ENCODE results near the gene PLXNA4.

The PLXNA4 gene

GRCh38 chr7:132226046-132226956 is 350.0 kb downstream of the PLXNA4 start:
- TF ChIP-seq CTCF (IDR thresholded peaks at IDR 0.05; ENCODE audit: insufficient read depth, low read depth, low read length, missing control alignments), result no peak
- H3K4me3 ChIP-seq (ENCODE audit: low read depth, low read length), result no peak overlapping the region
- DNase-seq (ENCODE audit: low read depth), result no peak

- TF ChIP-seq CTCF (IDR thresholded peaks at IDR 0.05; ENCODE audit: insufficient read depth, low read depth, low read length, missing control alignments), result no peak
- no peak for DNase-seq (ENCODE audit: low read depth)
- H3K4me3 ChIP-seq (ENCODE audit: low read depth, low read length), result no peak overlapping the region
Measured at GRCh38 chr7:132225216-132226030, 350.8 kb downstream of the PLXNA4 start.

GRCh38 chr7:132221356-132221755 is 354.9 kb downstream of the PLXNA4 start:
- no peak for DNase-seq (ENCODE audit: low read depth)

GRCh38 chr7:132220060-132220459 is 356.2 kb downstream of the PLXNA4 start:
- DNase-seq (ENCODE audit: low read depth), result no peak
- no peak for TF ChIP-seq CTCF (IDR thresholded peaks at IDR 0.05; ENCODE audit: insufficient read depth, low read depth, low read length, missing control alignments)
- H3K4me3 ChIP-seq (ENCODE audit: low read depth, low read length), result no peak overlapping the region

More at GRCh38 chr7:132221356-132221755, 354.9 kb downstream of the PLXNA4 start:
- H3K4me3 ChIP-seq (ENCODE audit: low read depth, low read length), result no peak overlapping the region
- TF ChIP-seq CTCF (IDR thresholded peaks at IDR 0.05; ENCODE audit: insufficient read depth, low read depth, low read length, missing control alignments), result no peak

GRCh38 chr7:132218876-132219275 is 357.4 kb downstream of the PLXNA4 start:
- DNase-seq (ENCODE audit: low read depth), result no peak
- TF ChIP-seq CTCF (IDR thresholded peaks at IDR 0.05; ENCODE audit: insufficient read depth, low read depth, low read length, missing control alignments), result no peak
- no peak overlapping the region for H3K4me3 ChIP-seq (ENCODE audit: low read depth, low read length)

- H3K4me3 ChIP-seq (ENCODE audit: low read depth, low read length), result no peak overlapping the region
- no peak for DNase-seq (ENCODE audit: low read depth)
- no peak for TF ChIP-seq CTCF (IDR thresholded peaks at IDR 0.05; ENCODE audit: insufficient read depth, low read depth, low read length, missing control alignments)
Measured at GRCh38 chr7:132216847-132217525, 359.3 kb downstream of the PLXNA4 start.

All from GM12865 (cell line).